Fibroblast of skin of left biceps (primary cell): Measurements from ENCODE around the gene RRAGB.
"Not testable (repeated sequence)": the region's sequence is repeated elsewhere in the genome, so short reads cannot be mapped to it uniquely, and the experiment has no call there.

Source experiments
- DNase-seq, 2 experiments: peaks; one replicate each; pipeline ENCODE4 v3.0.0-alpha.2; 2013; ENCODE audit warnings: low read depth in 2 of 2

RRAGB gene

DNA sequence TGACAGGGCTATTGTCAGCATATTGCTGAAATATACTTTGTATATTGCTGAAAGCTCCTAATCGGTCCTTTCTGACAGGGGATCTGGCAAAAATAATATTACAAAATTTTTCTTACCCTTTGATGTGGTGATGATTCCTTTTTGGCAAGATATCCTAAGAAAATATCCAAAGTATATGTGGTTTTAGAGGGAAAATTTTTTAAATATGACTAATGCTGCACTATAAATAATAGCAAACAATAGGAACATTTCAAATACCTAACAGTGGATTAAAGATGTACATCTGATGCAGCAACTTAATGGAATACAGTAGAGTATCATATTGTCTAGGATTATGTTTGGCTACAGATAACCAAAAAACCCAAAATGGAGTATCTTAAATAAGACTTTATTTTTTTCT, 49.6 kb downstream of the RRAGB start:
- peak in 1 of 2 experiments; percentile 7 for DNase-seq

DNA sequence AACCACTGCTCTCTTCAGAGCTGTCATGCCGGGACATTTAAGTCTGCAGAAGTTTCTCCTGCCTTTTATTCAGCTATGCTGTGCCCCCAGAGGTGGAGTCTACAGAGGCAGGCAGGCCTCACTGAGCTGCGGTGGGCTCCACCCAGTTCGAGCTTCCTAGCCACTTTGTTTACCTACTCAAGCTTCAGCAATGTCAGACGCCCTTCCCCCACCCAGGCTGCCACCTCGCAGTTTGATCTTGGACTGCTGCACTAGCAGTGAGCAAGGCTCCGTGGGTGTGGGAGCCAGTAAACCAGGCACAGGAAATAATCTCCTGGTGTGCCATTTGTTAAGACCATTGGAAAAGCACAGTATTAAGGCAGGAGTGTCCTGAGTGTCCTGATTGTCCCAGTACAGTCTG, 56.9 kb downstream of the RRAGB start:
- not testable (repeated sequence) for DNase-seq

DNA sequence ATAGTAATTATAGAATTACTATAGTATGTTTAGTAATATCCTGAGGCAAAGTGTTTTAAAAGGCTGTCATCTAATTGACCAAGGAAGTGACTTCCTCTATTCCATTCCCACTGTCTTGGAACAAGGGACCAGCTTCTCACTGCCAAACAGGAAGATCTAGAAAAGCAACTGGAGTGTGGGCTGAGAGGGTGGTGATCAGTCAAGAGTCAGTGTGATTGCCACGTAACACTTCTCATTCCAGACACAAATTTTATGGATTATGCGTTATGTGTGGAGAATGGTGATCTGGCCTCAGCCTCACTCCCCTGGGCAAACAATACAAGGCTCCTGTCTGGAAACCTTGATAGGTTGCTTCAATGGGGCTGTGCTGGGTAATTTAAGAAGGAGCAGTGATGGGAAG, 60.0 kb downstream of the RRAGB start:
- DNase-seq = no peak

DNA sequence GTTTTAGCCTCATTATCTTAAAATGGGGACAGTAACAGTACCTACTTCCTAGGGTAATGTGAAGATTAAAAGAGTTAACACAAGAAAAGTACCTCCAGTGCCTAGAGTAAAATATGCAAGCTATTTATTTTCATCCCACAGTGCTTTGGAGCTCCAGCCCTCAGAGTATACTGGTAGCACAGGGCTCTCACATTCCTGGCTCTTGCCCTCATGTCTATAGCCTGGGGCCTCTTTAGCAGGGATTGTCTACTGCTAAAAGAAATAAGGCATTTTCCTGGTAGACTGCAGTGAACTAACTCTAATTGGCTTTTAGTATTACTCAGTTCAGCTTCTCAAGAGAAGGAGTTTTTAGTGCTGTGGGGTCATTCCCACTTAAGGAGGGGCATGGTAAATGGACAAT, 60.8 kb downstream of the RRAGB start:
- no peak for DNase-seq

DNA sequence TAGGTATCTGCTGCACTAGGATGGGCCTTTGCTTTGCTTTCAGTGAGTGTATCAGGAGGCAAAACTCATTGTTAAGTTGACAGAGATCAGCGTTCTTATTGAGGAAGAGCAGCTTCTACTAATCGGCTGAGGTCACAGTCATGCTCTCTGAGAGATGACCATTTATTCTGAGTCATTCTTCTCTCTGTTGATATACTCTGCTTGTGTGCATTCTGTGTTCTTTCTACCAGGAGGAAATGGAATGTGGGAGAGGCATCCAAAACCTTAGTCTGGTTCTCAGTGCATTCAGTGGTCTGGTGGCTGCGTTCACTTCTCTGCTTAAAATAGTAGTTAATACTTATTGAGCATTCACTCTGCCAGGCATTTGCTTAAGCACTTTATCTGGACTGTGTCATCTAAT, 66.2 kb downstream of the RRAGB start:
- no peak for DNase-seq

DNA sequence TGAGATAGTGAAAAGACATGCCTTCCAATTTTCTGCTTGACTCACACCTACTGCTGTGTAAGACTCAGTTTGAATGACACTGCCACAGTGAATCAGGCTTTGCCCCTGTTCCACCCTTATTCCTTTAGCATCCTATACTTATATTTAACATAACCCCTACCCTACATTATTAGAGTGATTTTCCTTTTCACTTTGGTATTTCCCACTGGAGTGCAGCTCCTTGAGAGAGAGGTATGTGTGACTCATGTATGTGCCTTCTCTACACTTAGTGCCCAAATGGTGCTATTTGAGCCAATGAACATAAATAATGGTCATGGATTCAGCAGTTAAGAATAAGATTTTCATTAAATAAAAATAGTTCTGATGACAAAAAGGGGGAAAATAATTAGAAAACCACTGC, 69.5 kb downstream of the RRAGB start:
- no peak for DNase-seq

DNA sequence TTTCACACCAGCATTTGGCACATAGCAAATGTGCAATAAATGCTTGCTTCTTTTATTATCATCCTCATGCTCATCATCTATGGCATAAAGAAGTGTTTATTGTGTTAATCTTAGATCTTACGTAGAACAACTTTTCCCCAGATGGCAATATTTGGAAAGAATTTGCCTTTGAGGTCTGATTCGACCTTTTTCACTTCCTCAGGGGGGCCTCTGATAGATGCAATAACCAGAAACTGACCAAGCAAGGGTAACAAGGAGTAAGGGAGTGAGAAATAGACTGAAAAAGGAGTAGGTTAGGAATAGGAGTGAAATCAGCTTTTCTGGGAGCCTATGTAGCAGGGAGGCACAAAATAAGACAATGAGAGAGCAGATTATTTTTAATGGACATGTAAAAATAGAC, 70.2 kb downstream of the RRAGB start:
- DNase-seq = no peak

DNA sequence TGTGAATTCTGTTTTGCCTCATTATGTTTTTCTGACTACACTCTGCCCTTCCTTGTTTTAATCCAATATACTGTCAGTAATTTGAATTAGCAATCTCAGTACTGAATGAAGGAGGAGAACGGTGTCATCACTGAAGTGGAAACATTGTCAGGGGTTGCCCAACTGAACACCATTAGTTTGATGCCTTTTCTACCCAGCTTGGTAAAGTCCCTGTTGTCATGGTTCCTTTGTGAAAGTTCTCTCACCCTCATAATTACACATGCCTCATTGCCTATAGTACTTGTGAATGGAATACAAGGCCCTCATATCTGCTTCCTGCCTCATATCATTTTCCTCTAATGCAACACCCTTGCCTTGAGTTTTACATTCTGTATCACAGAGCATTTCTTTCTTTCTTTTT, 76.9 kb downstream of the RRAGB start:
- no peak for DNase-seq

DNA sequence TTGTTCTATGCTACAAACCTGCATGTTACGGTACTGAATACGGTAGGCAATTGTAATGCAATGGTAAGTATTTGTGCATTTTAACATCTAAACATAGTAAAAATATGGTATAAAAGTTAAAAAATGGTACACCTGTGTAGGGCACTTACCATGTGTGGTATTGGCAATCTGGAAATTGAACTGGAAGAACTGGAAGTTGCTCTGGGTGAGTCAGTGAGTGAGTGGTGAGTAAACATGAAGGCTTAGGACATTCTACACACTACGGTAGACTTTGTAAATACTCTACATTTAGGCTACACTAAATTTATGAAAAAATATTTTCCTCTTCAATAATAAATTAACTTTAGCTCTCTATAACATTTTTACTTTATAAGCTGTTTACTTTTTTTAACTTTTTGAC, 78.9 kb downstream of the RRAGB start:
- no peak for DNase-seq

DNA sequence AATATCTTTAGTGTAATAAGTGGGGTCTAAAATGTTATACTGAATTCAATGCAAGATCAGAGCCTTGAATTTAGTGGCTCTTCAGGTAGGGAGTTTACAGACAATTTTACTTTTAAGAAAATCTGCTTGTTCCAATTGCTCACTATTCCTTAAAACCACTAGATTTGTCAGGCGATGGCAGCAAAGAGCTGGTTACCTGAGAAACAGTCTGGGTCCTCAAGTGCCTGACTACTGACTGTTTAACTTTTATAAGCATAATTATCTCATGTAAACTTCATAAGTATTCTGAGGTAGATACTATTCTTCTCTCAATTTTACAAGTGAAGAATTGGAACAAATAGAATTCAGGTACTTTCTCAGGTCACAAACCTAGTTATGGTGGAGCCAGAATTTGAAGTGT, 84.3 kb downstream of the RRAGB start:
- no peak for DNase-seq
